Fibroblast of lung (primary cell): ENCODE results near the gene PBX4.

ENCODE experiments used
- EZH2 ChIP-seq: IDR thresholded peaks from 2 replicates; pipeline ENCODE4 v1.5.1; 2012; ENCODE audit warnings: low read length, control low read depth, mild to moderate bottlenecking; ENCODE audit errors: missing control alignments
- TF ChIP-seq, protein P1 (sequence below), 2 donors: IDR thresholded peaks in 1 of 2; conservative IDR thresholded peaks in 1 of 2; 1 replicate in 1 of 2; 2 replicates in 1 of 2; pipeline ENCODE4 v1.5.1; 2011 to 2012; ENCODE audit warnings: low read length in 2 of 2, control low read depth in 1 of 2, inconsistent platforms in 1 of 2, low read depth in 1 of 2, mild to moderate bottlenecking in 1 of 2

DNA sequence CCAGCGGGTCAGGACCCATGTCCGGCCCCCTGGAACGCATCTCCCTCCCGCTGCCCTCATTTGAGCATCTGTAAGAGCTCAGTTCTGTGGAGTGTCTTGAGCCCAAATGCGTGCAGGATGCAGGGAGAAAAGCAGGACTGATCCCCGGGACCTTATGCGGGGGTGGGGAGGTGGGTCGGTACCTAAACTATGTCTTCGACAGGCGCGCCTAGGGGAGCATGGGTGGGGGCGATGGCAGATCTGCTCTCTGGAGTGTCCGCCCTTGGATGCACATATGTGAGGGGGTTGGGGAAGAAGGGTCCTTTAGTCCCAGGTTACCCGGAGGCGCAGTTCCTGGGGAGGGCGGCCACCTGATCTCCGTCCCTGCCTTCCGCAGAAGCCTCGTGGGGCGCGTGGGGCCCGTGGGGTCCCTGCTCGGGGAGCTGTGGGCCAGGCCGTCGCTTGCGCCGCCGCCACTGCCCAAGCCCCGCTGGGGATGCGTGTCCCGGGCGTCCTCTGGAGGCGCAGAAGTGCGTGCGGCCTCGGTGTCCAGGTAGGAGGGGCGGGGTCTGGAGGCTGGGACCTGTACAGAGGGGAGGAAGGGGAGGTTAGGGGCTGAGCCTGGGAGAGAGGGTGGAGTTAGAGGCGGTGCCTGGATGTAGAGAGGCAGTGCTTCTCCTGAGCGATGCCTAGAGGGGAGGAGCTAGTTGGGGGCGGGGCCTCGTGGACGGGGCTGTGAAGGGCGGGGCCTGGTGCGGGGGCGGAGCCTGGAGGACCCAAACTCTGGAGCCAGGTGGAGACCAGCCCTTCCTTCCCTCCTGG is 77.6 kb downstream of the PBX4 start:
- TF ChIP-seq, protein P1, sequence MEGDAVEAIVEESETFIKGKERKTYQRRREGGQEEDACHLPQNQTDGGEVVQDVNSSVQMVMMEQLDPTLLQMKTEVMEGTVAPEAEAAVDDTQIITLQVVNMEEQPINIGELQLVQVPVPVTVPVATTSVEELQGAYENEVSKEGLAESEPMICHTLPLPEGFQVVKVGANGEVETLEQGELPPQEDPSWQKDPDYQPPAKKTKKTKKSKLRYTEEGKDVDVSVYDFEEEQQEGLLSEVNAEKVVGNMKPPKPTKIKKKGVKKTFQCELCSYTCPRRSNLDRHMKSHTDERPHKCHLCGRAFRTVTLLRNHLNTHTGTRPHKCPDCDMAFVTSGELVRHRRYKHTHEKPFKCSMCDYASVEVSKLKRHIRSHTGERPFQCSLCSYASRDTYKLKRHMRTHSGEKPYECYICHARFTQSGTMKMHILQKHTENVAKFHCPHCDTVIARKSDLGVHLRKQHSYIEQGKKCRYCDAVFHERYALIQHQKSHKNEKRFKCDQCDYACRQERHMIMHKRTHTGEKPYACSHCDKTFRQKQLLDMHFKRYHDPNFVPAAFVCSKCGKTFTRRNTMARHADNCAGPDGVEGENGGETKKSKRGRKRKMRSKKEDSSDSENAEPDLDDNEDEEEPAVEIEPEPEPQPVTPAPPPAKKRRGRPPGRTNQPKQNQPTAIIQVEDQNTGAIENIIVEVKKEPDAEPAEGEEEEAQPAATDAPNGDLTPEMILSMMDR (conservative IDR thresholded peaks at IDR 0.05 in 1 of 2, IDR thresholded peaks at IDR 0.05 in 1 of 2; ENCODE audit: low read depth in 1 of 2, low read length in 2 of 2), result no peak
- no peak for TF ChIP-seq EZH2
